Measurements from ENCODE around the gene ST3GAL4.

ST3GAL4 gene

DNA sequence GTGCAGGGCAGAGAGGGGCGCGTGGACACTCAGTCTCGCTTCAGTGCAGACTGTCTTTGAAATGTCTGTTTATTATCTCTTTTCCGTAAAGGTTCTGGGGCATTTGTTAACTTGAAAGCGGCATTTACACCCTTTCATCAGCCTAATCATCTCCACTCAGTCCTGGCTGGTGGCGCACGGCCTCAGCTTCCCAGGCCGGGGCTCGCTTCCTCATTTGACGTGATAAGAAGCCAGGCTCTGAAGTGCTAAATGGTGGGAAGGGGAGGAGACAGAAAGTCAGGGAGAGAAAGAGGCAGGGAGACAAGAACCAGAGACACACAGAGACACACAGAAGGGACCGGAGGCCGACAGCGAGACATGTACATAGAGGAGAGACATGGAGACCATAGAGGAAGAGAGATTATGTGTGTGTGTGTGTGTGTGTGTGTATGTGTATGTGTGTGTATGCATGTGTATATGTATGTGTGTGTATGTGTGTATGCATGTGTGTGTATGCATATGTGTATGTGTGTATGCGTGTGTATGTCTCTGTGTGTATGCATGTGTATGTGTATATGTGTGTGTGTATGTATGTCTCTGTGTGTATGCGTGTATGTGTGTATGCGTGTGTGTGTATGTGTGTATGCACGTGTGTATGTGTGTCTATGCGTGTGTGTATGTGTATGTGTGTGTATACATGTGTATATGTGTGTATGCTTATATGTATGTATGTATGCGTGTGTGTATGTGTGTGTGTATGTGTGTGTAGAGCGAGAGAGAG is 101.5 kb downstream of the ST3GAL4 start:
- no peak for DNase-seq

- DNase-seq = no peak
Observed at GRCh38 chr11:126457817-126458216, 102.3 kb downstream of the ST3GAL4 start.

- DNase-seq = no peak
Observed at GRCh38 chr11:126459691-126460281, 104.3 kb downstream of the ST3GAL4 start.

DNA sequence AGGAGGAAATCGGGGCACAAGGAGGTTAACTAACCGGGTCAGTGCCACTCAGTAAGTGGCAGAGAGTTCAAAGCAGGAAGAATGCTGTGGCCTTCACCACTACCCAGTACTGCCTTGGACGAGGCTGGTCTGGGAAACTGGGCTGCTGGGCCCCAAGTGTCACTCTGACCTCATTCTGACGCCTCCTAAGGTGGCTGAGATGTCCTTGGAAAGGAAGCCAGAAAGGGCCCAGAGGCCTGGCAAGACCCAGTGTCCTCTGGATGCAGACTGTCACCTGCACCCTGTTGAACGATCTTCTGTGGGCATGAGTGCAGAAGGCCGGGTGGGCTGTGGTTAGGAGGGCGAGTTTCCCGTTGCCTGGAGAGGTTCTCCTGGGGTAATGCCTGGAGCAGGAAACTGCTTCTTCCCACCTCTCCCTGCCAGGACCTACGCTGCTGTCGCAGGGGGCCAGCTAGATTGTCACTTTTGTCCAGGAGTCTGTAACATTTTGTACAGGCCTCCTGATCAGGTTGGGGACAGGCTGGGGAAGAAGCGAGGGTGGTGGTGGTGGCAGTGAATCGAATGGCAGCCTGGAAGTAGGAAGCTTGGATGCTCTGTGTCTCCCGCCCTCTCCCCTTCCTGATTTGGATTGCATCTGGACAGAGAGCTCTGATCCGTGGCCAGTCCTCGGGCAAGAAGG is 105.1 kb downstream of the ST3GAL4 start:
- no peak for DNase-seq

GRCh38 chr11:126461096-126461440 is 105.6 kb downstream of the ST3GAL4 start:
- no peak for DNase-seq

- DNase-seq = no peak
Observed at GRCh38 chr11:126461996-126462395, 106.5 kb downstream of the ST3GAL4 start.

DNA sequence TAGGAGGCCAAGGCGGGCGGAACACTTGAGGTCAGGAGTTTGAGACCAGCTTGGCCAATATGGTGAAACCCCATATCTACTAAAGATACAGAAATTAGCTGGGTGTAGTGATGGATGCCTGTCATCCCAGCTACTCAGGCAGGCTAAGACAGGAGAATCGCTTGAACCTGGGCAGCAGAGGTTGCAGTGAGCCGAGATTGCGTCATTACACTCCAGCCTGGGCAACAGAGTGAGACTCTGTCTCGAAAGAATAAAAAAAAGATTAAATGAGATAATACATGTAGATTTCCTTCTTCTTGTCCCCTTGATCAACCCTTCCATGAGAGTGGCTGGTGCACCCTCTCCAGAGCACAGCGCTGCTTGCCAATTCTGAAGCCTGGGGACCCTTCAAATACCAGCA is 106.9 kb downstream of the ST3GAL4 start:
- DNase-seq = no peak
